Measurements from ENCODE around the gene TTLL4.

TTLL4 gene

DNA sequence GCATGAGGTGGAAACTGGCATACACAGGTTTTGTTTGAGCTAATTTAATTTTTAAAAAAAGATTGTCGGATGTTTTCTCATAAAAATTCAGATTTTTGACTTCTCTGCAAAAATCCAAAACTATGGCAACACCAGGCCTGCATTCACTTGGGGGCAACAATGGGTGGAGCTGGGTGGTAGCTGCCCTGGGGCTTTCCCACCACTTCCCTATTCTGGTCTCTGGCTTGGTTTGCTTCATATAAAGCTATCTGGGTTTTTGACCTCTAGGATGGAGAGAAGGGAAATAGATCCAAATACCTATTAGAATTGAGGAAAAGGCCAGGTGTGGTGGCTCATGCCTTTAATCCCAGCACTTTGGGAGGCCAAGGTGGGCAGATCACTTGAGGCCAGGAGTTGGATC, 65.9 kb downstream of the TTLL4 start:
- no peak for DNase-seq (ENCODE audit: extremely low read depth, low read depth)
- TF ChIP-seq, protein P1, sequence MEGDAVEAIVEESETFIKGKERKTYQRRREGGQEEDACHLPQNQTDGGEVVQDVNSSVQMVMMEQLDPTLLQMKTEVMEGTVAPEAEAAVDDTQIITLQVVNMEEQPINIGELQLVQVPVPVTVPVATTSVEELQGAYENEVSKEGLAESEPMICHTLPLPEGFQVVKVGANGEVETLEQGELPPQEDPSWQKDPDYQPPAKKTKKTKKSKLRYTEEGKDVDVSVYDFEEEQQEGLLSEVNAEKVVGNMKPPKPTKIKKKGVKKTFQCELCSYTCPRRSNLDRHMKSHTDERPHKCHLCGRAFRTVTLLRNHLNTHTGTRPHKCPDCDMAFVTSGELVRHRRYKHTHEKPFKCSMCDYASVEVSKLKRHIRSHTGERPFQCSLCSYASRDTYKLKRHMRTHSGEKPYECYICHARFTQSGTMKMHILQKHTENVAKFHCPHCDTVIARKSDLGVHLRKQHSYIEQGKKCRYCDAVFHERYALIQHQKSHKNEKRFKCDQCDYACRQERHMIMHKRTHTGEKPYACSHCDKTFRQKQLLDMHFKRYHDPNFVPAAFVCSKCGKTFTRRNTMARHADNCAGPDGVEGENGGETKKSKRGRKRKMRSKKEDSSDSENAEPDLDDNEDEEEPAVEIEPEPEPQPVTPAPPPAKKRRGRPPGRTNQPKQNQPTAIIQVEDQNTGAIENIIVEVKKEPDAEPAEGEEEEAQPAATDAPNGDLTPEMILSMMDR (IDR thresholded peaks at IDR 0.05; ENCODE audit: low read depth, low read length), result no peak

DNA sequence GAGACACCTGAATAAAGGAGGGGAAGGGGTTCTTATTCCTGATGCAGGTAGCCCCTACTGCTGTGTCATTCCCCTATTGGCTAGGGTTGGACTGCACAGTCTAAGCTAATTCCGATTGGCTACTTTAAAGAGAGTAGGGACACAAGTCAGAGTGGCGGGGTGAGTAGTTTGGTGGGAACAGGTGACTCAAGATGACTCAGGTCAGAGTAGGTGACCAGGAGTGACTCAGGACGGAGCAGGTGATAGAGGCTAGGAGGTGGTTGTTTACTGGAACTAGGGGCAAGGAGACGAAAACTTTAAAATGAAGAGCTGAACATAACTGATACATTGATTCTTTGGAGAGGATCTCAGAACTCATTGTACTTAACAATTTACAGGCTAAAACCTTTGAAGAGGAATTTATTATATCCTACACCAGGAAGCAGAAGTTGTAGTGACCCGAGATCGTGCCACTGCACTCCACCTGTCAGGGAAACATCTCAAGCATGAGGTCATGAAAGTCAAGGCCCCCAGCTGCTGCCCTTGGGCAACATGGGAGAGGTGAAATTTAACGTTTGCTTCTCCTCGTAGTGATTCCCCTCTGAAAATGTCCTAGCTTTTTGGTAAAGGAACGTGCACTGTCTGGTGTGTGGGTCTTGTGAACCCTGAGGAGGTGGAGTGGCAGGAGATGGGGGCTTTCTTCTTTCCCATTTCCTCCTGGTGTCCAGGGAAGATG, 66.8 kb downstream of the TTLL4 start:
- DNase-seq (ENCODE audit: extremely low read depth, low read depth), result no peak
- TF ChIP-seq, protein P1 (IDR thresholded peaks at IDR 0.05; ENCODE audit: low read depth, low read length), result no peak

GRCh38 chr2:218780046-218780445, 69.4 kb downstream of the TTLL4 start:
- TF ChIP-seq, protein P1 (IDR thresholded peaks at IDR 0.05; ENCODE audit: low read depth, low read length), result no peak
- DNase-seq (ENCODE audit: extremely low read depth, low read depth), result no peak

DNA sequence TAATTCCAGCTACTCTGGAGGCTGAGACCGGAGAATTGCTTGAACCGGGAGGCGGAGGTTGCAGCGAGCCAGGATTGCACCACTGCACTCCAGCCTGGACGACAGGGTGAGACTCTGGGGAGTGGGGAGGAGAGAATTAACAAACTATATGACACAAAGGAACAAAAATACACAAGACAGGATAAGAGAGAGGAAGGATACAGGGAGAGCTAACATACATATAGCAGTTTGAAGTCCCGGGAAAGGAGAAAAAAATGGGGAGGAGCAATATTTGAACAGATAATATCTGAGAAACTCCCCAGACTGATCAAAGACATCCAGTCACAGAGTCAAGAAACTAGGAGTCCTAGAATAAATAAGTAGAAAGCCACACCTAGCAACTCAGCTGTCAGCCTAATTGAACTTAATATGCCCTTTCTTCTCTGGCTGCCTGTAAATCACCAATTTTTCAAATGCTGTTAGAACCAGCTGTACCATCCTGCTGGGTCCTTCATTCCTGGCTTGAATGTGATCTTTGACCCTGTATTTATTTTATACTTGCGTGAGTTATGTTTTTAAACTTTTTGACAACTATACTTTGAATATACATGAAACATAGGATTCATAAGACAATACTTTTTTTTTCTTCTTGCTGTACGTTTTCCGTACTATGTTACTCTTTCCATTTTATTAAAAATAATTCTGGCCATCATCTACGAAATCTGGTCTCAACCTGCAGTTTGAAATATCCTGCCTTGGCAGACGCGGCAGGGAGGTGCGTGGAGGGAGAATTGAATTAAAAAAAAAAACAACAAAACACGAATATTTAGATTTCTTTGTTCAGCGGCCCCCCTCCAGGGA, 70.4 kb downstream of the TTLL4 start:
- DNase-seq (ENCODE audit: extremely low read depth, low read depth), result no peak
- TF ChIP-seq, protein P1 (IDR thresholded peaks at IDR 0.05; ENCODE audit: low read depth, low read length), result no peak

GRCh38 chr2:218781691-218782527, 71.3 kb downstream of the TTLL4 start, which contains the start of gene CYP27A1:
CYP27A1 (plus strand) TSS chr2:218782147; CDS start chr2:218782183, 36 bp downstream.
- no peak for DNase-seq (ENCODE audit: extremely low read depth, low read depth)
- TF ChIP-seq, protein P1 (IDR thresholded peaks at IDR 0.05; ENCODE audit: low read depth, low read length), result no peak

DNA sequence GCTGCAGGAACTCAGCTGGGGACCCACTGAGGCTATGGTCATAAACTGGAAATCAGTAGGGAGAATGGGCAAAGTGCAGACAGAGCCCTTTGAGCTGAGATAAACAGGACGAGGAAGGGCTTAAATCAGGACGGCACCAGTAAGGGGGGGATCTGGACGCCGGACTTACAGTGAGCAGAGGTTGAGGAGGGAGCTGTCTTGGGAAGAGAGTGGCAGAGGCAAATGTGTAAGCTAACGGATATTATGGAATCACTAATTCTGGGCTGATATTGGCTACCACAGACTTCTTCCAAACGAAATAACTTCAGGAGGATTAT, 71.9 kb downstream of the TTLL4 start:
- TF ChIP-seq, protein P1 (IDR thresholded peaks at IDR 0.05; ENCODE audit: low read depth, low read length), result no peak
- no peak for DNase-seq (ENCODE audit: extremely low read depth, low read depth)
